Fibroblast of mammary gland (primary cell): Measurements from ENCODE around the gene PHB1.

ENCODE experiments used
- DNase-seq: peaks from one replicate; pipeline ENCODE4 v3.0.0-alpha.2; 2010; ENCODE audit warnings: low read depth
- H3K4me3 ChIP-seq: 2 replicates; pipeline ENCODE4 v1.5.1; 2011; ENCODE audit warnings: low read depth, mild to moderate bottlenecking, low read length, moderate library complexity; ENCODE audit not compliant: control insufficient read depth
- TF ChIP-seq, protein P1 (sequence below): conservative IDR thresholded peaks from 2 replicates; pipeline ENCODE4 v1.5.1; 2011; ENCODE audit warnings: low read depth, low read length, inconsistent platforms; ENCODE audit not compliant: control insufficient read depth, insufficient read depth

Gene PHB1

DNA sequence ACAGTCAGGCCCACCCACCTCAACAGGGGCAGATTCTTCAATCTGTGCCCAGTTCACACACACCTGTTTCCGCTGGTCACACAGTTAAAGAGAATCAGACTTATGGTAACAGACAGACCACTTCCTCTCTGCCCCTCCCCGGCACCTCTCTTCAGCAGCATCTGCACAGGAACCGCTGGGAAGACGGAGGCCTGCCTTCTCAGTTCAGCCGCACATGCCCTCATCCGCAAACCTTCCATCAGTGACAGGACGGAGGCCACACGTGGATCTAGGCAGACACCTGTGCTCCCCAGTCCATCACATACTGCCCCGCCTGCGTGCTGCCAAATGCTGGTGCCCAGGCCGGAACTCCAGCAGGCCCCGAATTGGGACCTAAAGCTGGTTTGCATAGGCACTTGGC, 10.3 kb downstream of the PHB1 start:
- no peak overlapping the region for H3K4me3 ChIP-seq
- DNase-seq = no peak
- TF ChIP-seq, protein P1, sequence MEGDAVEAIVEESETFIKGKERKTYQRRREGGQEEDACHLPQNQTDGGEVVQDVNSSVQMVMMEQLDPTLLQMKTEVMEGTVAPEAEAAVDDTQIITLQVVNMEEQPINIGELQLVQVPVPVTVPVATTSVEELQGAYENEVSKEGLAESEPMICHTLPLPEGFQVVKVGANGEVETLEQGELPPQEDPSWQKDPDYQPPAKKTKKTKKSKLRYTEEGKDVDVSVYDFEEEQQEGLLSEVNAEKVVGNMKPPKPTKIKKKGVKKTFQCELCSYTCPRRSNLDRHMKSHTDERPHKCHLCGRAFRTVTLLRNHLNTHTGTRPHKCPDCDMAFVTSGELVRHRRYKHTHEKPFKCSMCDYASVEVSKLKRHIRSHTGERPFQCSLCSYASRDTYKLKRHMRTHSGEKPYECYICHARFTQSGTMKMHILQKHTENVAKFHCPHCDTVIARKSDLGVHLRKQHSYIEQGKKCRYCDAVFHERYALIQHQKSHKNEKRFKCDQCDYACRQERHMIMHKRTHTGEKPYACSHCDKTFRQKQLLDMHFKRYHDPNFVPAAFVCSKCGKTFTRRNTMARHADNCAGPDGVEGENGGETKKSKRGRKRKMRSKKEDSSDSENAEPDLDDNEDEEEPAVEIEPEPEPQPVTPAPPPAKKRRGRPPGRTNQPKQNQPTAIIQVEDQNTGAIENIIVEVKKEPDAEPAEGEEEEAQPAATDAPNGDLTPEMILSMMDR = no peak

DNA sequence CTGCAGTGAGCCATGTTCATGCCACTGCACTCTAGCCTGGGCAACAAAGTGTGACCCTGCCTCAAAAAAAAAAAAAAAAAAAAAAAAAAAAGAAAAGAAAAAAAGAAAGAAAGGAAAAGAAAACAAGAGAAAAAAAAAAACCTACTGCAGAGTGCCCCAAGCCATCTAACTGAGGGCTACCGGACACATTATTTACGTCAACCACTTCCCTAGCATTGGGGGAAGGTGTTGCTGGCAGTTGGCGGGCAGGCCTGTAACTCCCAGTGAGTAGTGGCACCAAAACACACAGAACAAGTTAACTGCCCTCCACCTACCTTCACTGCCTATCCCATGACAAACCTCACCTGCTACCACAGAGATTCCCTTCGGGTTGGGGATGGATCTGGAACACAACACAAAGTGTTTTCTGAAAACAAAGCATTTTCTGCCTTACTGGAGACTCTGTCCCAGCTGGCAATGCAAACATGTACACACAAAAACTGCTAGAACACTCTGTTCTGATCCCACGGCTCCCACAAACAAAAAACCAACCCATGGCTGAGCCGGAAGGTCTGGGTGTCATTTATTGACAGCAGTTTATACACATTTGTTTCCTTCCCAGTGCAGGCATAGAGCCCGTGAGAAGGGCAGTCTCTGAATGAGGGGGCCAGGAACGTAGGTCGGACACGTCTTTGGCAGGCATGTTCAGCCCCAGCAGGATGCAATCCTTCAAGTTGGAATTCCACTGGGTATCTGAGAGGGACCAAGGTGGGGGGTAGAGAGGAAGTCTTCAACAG, 11.0 kb downstream of the PHB1 start:
- DNase-seq = no peak
- TF ChIP-seq, protein P1 = no peak
- H3K4me3 ChIP-seq = no peak overlapping the region

DNA sequence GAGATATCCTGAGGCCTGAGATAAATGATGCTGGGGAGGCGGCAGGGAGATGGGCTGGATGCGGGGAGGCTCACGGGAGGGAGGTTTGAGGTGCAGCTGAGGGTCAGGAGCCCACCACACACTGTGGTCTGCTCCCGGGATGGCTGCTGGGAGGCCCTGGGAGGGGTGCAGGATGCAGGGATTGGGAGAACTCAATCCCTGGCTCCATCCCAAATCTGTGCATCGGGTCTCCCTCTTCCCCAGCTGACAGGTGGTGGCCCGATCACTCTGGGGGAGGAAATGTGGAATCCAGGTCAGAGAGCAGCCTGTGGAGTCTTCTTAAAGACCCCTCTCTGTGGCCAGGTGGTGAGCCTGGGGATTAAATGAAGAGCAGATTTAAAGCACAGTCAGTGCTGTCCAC, 12.0 kb downstream of the PHB1 start:
- DNase-seq = no peak
- TF ChIP-seq, protein P1 = no peak
- H3K4me3 ChIP-seq = no peak overlapping the region

DNA sequence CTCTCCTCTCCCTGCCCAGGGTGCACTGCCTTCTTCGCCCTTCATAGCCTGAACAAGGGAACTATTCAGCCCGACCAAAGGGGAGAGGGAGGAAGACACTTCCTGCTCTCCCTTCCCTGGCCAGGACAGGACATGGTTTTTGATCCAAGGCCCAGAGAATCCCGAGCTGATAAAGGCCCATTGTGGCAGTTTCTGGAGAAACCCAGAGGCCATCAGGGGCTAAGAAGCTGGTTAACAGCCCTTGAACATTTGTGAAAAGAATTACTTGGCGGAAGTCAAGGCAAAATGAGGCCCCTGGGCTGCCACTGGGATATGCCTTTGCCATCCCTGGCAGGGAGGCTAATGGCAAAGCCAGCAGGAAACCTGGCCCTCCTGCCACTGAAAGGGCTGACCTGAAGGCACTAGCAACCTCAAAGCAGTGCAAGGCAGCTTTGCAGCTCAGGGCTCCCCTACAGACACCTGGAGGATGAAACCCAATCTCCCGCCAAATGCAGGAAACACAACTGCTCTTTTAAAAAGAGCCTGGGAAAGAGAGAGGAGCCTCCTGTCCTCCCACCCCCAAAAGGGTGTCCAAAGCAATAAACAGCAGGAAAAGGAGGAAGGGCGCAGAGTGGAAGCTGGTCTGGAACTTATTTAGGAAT, 12.6 kb downstream of the PHB1 start:
- TF ChIP-seq, protein P1 = no peak
- DNase-seq = no peak
- no peak overlapping the region for H3K4me3 ChIP-seq

DNA sequence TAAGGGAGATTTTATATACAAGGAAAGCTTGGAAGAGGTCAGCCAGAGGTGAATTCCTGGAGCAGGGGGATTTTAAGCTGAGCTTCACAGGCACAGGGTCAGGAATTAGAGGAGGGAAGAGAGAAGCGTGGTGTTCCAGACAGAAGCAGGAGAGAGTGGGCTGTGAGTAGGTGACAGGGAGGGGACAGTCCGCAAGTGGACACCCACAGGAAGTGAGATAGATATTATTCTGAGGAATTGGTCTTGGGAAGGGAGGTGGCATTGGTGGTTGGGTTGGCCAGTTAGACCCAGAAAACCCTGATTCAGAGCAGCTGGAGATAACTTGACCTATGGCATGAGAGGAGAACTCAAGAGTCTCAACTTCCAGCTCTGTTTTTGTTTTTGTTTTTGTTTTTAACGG, 14.7 kb downstream of the PHB1 start:
- TF ChIP-seq, protein P1 = no peak
- DNase-seq = no peak
- no peak overlapping the region for H3K4me3 ChIP-seq

DNA sequence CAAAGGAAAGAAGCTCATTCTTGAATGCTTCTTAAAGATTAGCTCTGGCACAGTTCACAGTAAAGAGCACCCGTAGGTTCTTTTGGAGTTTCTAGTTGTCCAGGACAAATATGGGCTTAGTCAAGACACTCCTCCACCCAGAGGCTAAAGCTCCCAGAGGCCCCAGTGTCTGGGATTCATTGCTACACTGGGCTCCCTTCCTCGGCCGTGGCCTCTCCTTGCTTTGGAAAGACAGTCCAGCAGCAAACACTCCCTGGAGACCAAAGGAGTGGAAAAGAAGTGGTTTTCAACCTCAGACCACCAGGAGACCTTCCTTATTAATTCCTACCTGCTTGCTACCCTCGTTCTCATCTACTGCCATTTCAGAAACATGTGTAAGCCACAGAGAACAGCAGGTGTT, 17.1 kb downstream of the PHB1 start:
- H3K4me3 ChIP-seq = no peak overlapping the region
- TF ChIP-seq, protein P1 = no peak
- no peak for DNase-seq
